ENCODE data around the gene AK9. TPM values are rescaled to one million over a fixed set of nuclear protein-coding genes. Genes with fewer than 3 reads are reported as not detected.
A peak's percentile ranks its signal among the peaks of the same experiment; 100 is the strongest.

Gene AK9
- total and polyA plus RNA-seq, 5 donors from 2014 or later, result 4.3 to 8.2 (median 6.9) TPM

GRCh38 chr6:109655761-109656262 is 35.2 kb downstream of the AK9 start:
- no peak overlapping the region for H3K4me3 ChIP-seq (ENCODE audit: low read depth, low read length)
- Mint-ChIP-seq H3K4me1 (peaks cover 0 to 3% (median 0%) of the 10 kb centered on the region in 4 donors), H3K9me3 (peaks cover 0 to under 1% (median 0%) of the 10 kb centered on the region in 7 donors), H3K27me3 (no peaks in the 10 kb centered on the region), H3K4me3 (no peak overlapping the region), H3K36me3 (peaks cover 29% of the 10 kb centered on the region), H3K27ac (no peak overlapping the region)
- DNase-seq (no peak), ATAC-seq (ENCODE audit: low read depth in 2 of 2) (no peak)
- H3K9me3 ChIP-seq (ENCODE audit: control insufficient read depth in 2 of 2, low read length in 2 of 2), result no peaks in the 10 kb centered on the region
- no peaks in the 10 kb centered on the region for H3K4me1 ChIP-seq (ENCODE audit: control insufficient read depth, insufficient read depth, low read length, poor library complexity, severe bottlenecking)
- H3K36me3 ChIP-seq (ENCODE audit: control insufficient read depth, insufficient read depth, low read length), result no peaks in the 10 kb centered on the region
- H3K27me3 ChIP-seq (ENCODE audit: control insufficient read depth, insufficient read depth, low read length), result no peaks in the 10 kb centered on the region
- no peak overlapping the region for H3K27ac ChIP-seq (ENCODE audit: insufficient read depth, low read length, poor library complexity, severe bottlenecking)

DNA sequence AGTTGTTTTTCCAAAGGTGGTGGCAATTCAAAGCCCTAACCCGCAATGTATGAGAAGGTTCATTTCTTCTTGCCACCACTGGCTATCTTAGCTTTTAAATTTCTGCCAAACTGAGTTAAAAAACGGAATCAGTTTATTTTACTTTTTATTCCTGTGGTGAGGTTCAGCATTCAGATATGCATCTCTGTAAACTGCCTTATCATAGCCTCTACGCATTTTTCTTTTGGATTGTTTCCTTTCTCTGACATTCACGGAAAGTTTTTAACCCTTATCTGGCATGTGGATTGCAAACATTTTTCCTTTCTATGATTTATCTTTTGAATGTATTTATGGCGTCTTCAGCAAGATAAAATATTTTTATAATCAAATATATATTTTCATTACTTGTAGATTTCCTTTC is 37.7 kb downstream of the AK9 start:
- no peak overlapping the region for H3K27ac Mint-ChIP-seq
- no peak overlapping the region for H3K4me3 Mint-ChIP-seq
- Histone ChIP-seq H3K4me3 (ENCODE audit: low read depth, low read length) (no peak overlapping the region), H3K36me3 (ENCODE audit: control insufficient read depth, insufficient read depth, low read length) (no peaks in the 10 kb centered on the region), H3K27ac (ENCODE audit: insufficient read depth, low read length, poor library complexity, severe bottlenecking) (no peak overlapping the region), H3K4me1 (ENCODE audit: control insufficient read depth, insufficient read depth, low read length, poor library complexity, severe bottlenecking) (no peaks in the 10 kb centered on the region), H3K27me3 (ENCODE audit: control insufficient read depth, insufficient read depth, low read length) (no peaks in the 10 kb centered on the region), H3K9me3 (ENCODE audit: control insufficient read depth in 2 of 2, low read length in 2 of 2) (no peaks in the 10 kb centered on the region)
- no peaks in the 10 kb centered on the region for H3K27me3 Mint-ChIP-seq
- H3K4me1 Mint-ChIP-seq, result peaks cover 0 to 3% (median 0%) of the 10 kb centered on the region in 4 donors
- ATAC-seq (ENCODE audit: low read depth in 2 of 2) (no peak), DNase-seq (no peak)
- peaks cover 0 to 5% (median 0%) of the 10 kb centered on the region in 7 donors for H3K9me3 Mint-ChIP-seq
- H3K36me3 Mint-ChIP-seq, result peaks cover 26% of the 10 kb centered on the region

- ATAC-seq (ENCODE audit: low read depth in 2 of 2), result no peak
- H3K9me3 ChIP-seq (ENCODE audit: control insufficient read depth in 2 of 2, low read length in 2 of 2), result no peaks in the 10 kb centered on the region
- no peak overlapping the region for H3K4me3 ChIP-seq (ENCODE audit: low read depth, low read length)
- Mint-ChIP-seq H3K9me3 (peaks cover 0 to 7% (median 2%) of the 10 kb centered on the region in 7 donors), H3K4me1 (no peaks in the 10 kb centered on the region), H3K27ac (no peak overlapping the region), H3K4me3 (no peak overlapping the region), H3K36me3 (peaks cover 66% of the 10 kb centered on the region), H3K27me3 (no peaks in the 10 kb centered on the region)
- no peak overlapping the region for H3K27ac ChIP-seq (ENCODE audit: insufficient read depth, low read length, poor library complexity, severe bottlenecking)
- peaks cover 3% of the 10 kb centered on the region for H3K36me3 ChIP-seq (ENCODE audit: control insufficient read depth, insufficient read depth, low read length)
- DNase-seq, result no peak
- H3K27me3 ChIP-seq (ENCODE audit: control insufficient read depth, insufficient read depth, low read length), result no peaks in the 10 kb centered on the region
- H3K4me1 ChIP-seq (ENCODE audit: control insufficient read depth, insufficient read depth, low read length, poor library complexity, severe bottlenecking), result no peaks in the 10 kb centered on the region
Observed at GRCh38 chr6:109644131-109644530, 46.9 kb downstream of the AK9 start.

- H3K27me3 Mint-ChIP-seq, result no peaks in the 10 kb centered on the region
- Histone ChIP-seq H3K36me3 (ENCODE audit: control insufficient read depth, insufficient read depth, low read length) (peaks cover 3% of the 10 kb centered on the region), H3K27me3 (ENCODE audit: control insufficient read depth, insufficient read depth, low read length) (no peaks in the 10 kb centered on the region), H3K4me3 (ENCODE audit: low read depth, low read length) (no peak overlapping the region), H3K27ac (ENCODE audit: insufficient read depth, low read length, poor library complexity, severe bottlenecking) (no peak overlapping the region), H3K4me1 (ENCODE audit: control insufficient read depth, insufficient read depth, low read length, poor library complexity, severe bottlenecking) (no peaks in the 10 kb centered on the region), H3K9me3 (ENCODE audit: control insufficient read depth in 2 of 2, low read length in 2 of 2) (no peaks in the 10 kb centered on the region)
- H3K4me1 Mint-ChIP-seq, result no peaks in the 10 kb centered on the region
- peaks cover 0 to 4% (median 0%) of the 10 kb centered on the region in 7 donors for H3K9me3 Mint-ChIP-seq
- ATAC-seq (ENCODE audit: low read depth in 2 of 2) (no peak), DNase-seq (no peak)
- H3K36me3 Mint-ChIP-seq, result peaks cover 22% of the 10 kb centered on the region
- no peak overlapping the region for H3K4me3 Mint-ChIP-seq
- H3K27ac Mint-ChIP-seq, result no peak overlapping the region
Observed at GRCh38 chr6:109632405-109632804, 58.6 kb downstream of the AK9 start.

DNA sequence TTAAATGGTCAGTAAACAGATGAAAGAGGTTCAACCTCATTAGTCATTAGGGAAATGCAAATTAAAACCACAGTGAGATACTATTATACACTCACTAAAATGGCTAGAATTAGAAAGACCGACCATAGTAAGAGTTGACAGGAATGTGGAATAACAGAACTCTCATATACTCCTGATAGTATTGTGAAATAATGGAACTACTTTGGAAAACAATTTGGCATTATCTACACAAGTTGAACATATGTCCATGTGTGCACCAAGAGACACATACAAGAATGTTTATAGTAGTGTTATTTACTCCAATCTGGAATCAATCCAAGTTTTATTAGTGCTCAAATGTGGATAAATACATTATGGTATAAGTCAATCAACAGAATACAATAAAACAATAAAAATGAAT is 59.6 kb downstream of the AK9 start:
- H3K4me1 ChIP-seq (ENCODE audit: control insufficient read depth, insufficient read depth, low read length, poor library complexity, severe bottlenecking), result no peaks in the 10 kb centered on the region
- no peak overlapping the region for H3K27ac ChIP-seq (ENCODE audit: insufficient read depth, low read length, poor library complexity, severe bottlenecking)
- H3K36me3 Mint-ChIP-seq, result peaks cover 20% of the 10 kb centered on the region
- no peaks in the 10 kb centered on the region for H3K4me1 Mint-ChIP-seq
- no peak overlapping the region for H3K27ac Mint-ChIP-seq
- no peaks in the 10 kb centered on the region for H3K9me3 ChIP-seq (ENCODE audit: control insufficient read depth in 2 of 2, low read length in 2 of 2)
- H3K4me3 Mint-ChIP-seq, result no peak overlapping the region
- H3K36me3 ChIP-seq (ENCODE audit: control insufficient read depth, insufficient read depth, low read length), result peaks cover 3% of the 10 kb centered on the region
- ATAC-seq (ENCODE audit: low read depth in 2 of 2) (no peak), DNase-seq (no peak)
- no peaks in the 10 kb centered on the region for H3K27me3 ChIP-seq (ENCODE audit: control insufficient read depth, insufficient read depth, low read length)
- H3K4me3 ChIP-seq (ENCODE audit: low read depth, low read length), result no peak overlapping the region
- no peaks in the 10 kb centered on the region for H3K27me3 Mint-ChIP-seq
- H3K9me3 Mint-ChIP-seq, result peaks cover 0 to 7% (median under 1%) of the 10 kb centered on the region in 7 donors

DNA sequence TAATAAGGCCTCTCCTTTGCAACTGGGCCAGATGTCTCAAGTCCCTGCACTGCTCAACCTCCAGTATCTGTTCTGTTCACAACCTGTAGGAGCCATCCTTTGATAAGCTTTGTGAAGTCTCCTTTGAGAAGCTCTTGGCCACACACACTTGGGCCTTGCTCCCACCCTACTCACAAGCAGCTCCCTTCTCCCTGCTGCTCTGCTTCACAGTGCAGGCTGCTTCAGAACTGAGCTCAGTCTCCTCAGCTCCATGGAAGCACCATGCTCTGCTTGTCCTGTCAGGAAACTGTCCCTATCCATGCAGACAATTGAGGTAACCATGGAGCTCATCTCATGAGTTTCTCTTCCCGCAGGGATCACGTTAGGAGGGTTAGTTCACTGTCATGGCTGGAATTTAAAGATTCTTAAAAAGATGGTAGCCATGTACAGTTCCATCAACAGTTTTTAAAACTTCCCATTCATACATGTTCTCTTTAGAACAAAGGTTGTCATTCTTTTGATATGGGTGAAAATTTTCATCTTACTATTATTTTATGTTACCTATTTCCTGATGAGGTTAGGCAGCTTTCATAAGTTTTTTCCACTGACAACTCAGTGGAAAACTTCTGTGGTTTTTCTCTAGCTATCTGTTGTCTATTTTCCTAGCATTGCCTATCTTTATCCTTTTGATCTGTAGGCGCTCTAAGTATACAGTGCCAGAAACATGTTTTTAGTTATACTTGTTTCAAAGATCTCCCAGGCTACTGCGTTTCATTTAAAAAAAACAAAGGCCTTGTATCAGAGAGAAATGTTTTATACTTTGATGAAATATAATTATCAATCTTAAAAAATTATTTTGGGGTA is 62.6 kb downstream of the AK9 start:
- no peak overlapping the region for H3K27ac Mint-ChIP-seq
- peaks cover 19% of the 10 kb centered on the region for H3K36me3 Mint-ChIP-seq
- H3K36me3 ChIP-seq (ENCODE audit: control insufficient read depth, insufficient read depth, low read length), result peaks cover 3% of the 10 kb centered on the region
- H3K27me3 ChIP-seq (ENCODE audit: control insufficient read depth, insufficient read depth, low read length), result no peaks in the 10 kb centered on the region
- no peaks in the 10 kb centered on the region for H3K4me1 Mint-ChIP-seq
- H3K9me3 Mint-ChIP-seq, result peaks cover 0 to 24% (median 7%) of the 10 kb centered on the region in 7 donors
- DNase-seq (no peak), ATAC-seq (ENCODE audit: low read depth in 2 of 2) (no peak)
- no peaks in the 10 kb centered on the region for H3K9me3 ChIP-seq (ENCODE audit: control insufficient read depth in 2 of 2, low read length in 2 of 2)
- H3K4me1 ChIP-seq (ENCODE audit: control insufficient read depth, insufficient read depth, low read length, poor library complexity, severe bottlenecking), result no peaks in the 10 kb centered on the region
- H3K4me3 Mint-ChIP-seq, result no peak overlapping the region
- H3K27me3 Mint-ChIP-seq, result no peaks in the 10 kb centered on the region
- no peak overlapping the region for H3K4me3 ChIP-seq (ENCODE audit: low read depth, low read length)
- H3K27ac ChIP-seq (ENCODE audit: insufficient read depth, low read length, poor library complexity, severe bottlenecking), result no peak overlapping the region

DNA sequence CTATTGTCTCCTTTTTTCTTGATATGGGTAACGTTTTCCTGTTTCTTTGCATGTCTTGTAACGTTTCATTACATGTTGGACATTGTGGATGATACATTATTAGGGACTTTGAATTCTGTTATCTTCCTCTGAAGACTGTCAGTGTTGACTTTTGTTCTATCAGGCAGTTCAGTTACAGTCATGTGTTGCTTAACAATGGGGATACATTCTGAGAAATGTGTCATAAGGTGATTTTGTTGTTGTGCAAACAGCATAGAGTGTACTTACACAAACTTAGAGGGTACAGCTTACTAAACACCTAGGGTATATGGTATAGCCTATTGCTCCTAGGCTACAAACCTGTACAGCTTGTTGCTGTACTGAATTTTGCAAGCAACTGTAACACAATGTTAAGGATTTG is 64.7 kb downstream of the AK9 start:
- H3K4me1 ChIP-seq (ENCODE audit: control insufficient read depth, insufficient read depth, low read length, poor library complexity, severe bottlenecking), result no peaks in the 10 kb centered on the region
- peaks cover 0 to 24% (median 7%) of the 10 kb centered on the region in 7 donors for H3K9me3 Mint-ChIP-seq
- peaks cover 5% of the 10 kb centered on the region for H3K36me3 Mint-ChIP-seq
- H3K27me3 Mint-ChIP-seq, result no peaks in the 10 kb centered on the region
- H3K4me1 Mint-ChIP-seq, result no peaks in the 10 kb centered on the region
- no peak overlapping the region for H3K27ac Mint-ChIP-seq
- H3K9me3 ChIP-seq (ENCODE audit: control insufficient read depth in 2 of 2, low read length in 2 of 2), result no peaks in the 10 kb centered on the region
- H3K27ac ChIP-seq (ENCODE audit: insufficient read depth, low read length, poor library complexity, severe bottlenecking), result no peak overlapping the region
- H3K36me3 ChIP-seq (ENCODE audit: control insufficient read depth, insufficient read depth, low read length), result no peaks in the 10 kb centered on the region
- DNase-seq, result no peak
- no peak for ATAC-seq (ENCODE audit: low read depth in 2 of 2)
- no peak overlapping the region for H3K4me3 Mint-ChIP-seq
- H3K27me3 ChIP-seq (ENCODE audit: control insufficient read depth, insufficient read depth, low read length), result no peaks in the 10 kb centered on the region
- H3K4me3 ChIP-seq (ENCODE audit: low read depth, low read length), result no peak overlapping the region

DNA sequence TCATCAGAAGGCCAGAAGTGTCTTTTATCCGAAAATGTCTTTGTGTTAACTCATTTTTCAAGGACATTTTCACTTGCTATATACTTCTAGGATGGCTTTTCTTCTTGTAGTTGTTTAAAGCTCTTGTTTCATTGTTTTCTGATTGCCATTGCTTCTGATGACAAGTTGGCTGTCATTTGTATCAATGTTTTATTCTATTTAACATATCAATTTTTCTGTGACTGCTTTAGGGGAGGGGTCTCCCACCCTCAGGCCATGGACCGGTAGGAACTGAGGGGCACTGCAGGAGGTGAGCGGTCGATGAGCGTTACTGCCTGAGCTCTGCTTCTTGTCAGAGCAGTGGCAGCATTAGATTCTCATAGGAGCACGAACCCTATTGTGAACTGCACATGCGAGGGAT is 65.8 kb downstream of the AK9 start:
- H3K27ac ChIP-seq (ENCODE audit: insufficient read depth, low read length, poor library complexity, severe bottlenecking), result no peak overlapping the region
- DNase-seq (no peak), ATAC-seq (ENCODE audit: low read depth in 2 of 2) (no peak)
- no peaks in the 10 kb centered on the region for H3K9me3 ChIP-seq (ENCODE audit: control insufficient read depth in 2 of 2, low read length in 2 of 2)
- no peaks in the 10 kb centered on the region for H3K4me1 Mint-ChIP-seq
- H3K36me3 ChIP-seq (ENCODE audit: control insufficient read depth, insufficient read depth, low read length), result no peaks in the 10 kb centered on the region
- no peak overlapping the region for H3K4me3 ChIP-seq (ENCODE audit: low read depth, low read length)
- no peaks in the 10 kb centered on the region for H3K4me1 ChIP-seq (ENCODE audit: control insufficient read depth, insufficient read depth, low read length, poor library complexity, severe bottlenecking)
- no peak overlapping the region for H3K27ac Mint-ChIP-seq
- peak overlapping the region in 1 of 4 donors; percentile 11 for H3K4me3 Mint-ChIP-seq
- peaks cover 5% of the 10 kb centered on the region for H3K36me3 Mint-ChIP-seq
- H3K27me3 ChIP-seq (ENCODE audit: control insufficient read depth, insufficient read depth, low read length), result no peaks in the 10 kb centered on the region
- no peaks in the 10 kb centered on the region for H3K27me3 Mint-ChIP-seq
- H3K9me3 Mint-ChIP-seq, result peaks cover 0 to 24% (median 7%) of the 10 kb centered on the region in 7 donors

Measured in CD4-positive, CD25-positive, alpha-beta regulatory T cell (primary cell).